ENCODE results near the gene CLEC11A.
"Not testable (repeated sequence)": the region's sequence is repeated elsewhere in the genome, so short reads cannot be mapped to it uniquely, and the experiment has no call there.

- TF ChIP-seq EZH2 (IDR thresholded peaks at IDR 0.05; ENCODE audit: borderline replicate concordance, insufficient read depth, low read length, poor library complexity, severe bottlenecking); CTCF (IDR thresholded peaks at IDR 0.05; ENCODE audit: poor library complexity, severe bottlenecking); RAD21 (conservative IDR thresholded peaks at IDR 0.05); POLR2AphosphoS5 (IDR thresholded peaks at IDR 0.05): not testable (repeated sequence)
Observed at GRCh38 chr19:50757624-50758023, 34.5 kb downstream of the CLEC11A start.

All from neural cell (in vitro differentiated cells).